Choroid plexus epithelial cell (primary cell): Measurements from ENCODE around the gene KNDC1.
"Not testable (repeated sequence)": the region's sequence is repeated elsewhere in the genome, so short reads cannot be mapped to it uniquely, and the experiment has no call there.

ENCODE experiments used
- DNase-seq: peaks from one replicate; pipeline ENCODE4 v3.0.0-alpha.2; 2010; ENCODE audit warnings: low read depth
- H3K4me3 ChIP-seq: 2 replicates; pipeline ENCODE4 v1.5.1; 2011; ENCODE audit warnings: low read depth, mild to moderate bottlenecking, control low read depth, low read length, moderate library complexity
- TF ChIP-seq, protein P1 (sequence below): conservative IDR thresholded peaks from 2 replicates; pipeline ENCODE4 v1.5.1; 2011; ENCODE audit warnings: low read depth, mild to moderate bottlenecking, control low read depth, inconsistent platforms, low read length, moderate library complexity

KNDC1 gene, protein sequence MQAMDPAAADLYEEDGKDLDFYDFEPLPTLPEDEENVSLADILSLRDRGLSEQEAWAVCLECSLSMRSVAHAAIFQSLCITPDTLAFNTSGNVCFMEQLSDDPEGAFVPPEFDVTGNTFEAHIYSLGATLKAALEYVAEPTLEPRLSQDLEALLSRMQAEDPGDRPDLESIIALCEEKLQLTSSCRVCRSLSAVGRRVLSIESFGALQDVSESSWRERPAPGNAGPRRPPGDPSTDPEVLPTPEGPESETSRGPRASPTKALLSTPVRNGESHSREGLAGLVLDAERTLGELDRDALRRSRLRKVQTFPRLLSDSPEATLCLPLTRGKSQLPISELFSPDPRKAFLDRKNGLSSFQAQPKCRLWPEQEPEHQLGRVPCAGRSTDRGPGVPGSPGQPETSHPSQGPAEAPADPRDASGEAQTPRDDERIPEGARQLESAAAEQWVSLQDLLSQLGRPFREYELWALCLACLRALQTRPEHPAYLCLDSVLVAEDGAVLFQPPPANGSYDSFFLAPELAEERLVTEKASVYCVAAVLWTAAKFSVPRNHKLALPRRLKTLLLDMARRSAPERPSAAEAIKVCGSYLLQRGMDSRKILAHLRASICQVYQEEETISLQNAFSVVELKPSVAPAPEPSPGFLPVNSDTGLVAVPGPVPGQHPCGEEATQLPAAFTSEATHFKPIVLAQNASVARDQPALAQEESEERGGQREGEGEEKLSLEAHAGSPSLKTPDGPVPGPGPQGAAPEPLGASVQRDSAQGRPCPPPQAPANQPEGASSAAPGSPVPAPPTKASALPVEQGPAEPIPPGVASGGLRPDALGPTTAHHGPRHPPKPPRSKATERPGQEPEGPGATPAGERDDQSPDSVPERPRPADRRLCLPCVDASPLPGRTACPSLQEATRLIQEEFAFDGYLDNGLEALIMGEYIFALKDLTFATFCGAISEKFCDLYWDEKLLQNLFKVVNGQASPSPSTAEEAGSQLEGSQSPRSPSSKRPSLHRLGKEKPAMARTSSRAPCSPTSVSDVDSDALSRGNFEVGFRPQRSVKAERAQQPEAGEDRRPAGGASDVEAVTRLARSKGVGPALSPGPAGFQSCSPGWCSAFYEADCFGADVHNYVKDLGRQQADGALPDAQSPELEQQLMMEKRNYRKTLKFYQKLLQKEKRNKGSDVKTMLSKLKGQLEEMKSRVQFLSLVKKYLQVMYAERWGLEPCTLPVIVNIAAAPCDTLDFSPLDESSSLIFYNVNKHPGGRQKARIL (N-terminal part only)

DNA sequence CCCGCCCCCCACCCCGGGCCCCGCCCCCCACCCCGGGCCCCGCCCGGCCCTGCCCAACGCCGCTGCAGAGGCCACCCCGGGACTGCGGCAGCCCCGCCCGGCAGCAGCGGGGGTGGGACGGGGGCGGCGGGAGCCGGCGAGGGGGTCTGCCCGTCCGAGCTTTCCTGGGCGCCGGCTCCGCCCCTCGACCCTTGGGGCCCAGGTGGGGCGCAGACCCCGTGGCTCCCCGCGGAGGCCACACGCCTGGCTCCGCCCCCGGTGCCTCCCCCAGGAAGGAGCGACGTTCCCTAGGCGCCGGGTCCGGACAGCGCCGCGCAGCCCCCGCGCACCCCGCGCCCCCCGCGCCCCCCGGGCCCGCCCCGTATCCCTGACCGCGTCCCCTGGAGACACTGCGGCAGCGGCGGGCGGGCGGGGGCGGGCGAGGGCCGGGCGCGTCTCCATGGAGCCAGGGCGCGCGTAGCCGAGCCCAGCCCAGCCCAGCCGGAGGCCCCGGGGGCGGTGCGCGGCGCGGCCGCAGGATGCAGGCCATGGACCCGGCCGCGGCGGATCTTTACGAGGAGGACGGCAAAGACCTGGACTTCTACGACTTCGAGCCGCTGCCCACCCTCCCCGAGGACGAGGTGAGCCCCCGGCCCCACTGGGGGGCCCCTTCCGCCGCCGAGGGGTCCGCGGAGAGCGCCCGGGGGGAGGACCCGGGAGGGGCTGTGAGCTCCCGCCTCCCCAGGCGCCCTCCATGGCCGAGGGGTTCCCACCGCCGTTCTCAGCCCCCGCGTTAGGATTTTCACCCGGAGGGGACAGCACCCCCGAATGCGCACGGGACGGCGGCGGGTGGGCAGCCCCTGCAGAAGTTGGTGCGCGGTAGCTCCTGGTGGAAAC is at the start of gene KNDC1:
Gene KNDC1 (plus strand): TSS at position 270 of the 876 bp plus-strand sequence. CDS start 249 bp downstream, at position 519.
- H3K4me3 ChIP-seq: peak within 1 kb of the TSS; percentile 41
- peak; percentile 21 for DNase-seq
- TF ChIP-seq, protein P1, sequence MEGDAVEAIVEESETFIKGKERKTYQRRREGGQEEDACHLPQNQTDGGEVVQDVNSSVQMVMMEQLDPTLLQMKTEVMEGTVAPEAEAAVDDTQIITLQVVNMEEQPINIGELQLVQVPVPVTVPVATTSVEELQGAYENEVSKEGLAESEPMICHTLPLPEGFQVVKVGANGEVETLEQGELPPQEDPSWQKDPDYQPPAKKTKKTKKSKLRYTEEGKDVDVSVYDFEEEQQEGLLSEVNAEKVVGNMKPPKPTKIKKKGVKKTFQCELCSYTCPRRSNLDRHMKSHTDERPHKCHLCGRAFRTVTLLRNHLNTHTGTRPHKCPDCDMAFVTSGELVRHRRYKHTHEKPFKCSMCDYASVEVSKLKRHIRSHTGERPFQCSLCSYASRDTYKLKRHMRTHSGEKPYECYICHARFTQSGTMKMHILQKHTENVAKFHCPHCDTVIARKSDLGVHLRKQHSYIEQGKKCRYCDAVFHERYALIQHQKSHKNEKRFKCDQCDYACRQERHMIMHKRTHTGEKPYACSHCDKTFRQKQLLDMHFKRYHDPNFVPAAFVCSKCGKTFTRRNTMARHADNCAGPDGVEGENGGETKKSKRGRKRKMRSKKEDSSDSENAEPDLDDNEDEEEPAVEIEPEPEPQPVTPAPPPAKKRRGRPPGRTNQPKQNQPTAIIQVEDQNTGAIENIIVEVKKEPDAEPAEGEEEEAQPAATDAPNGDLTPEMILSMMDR: no peak

DNA sequence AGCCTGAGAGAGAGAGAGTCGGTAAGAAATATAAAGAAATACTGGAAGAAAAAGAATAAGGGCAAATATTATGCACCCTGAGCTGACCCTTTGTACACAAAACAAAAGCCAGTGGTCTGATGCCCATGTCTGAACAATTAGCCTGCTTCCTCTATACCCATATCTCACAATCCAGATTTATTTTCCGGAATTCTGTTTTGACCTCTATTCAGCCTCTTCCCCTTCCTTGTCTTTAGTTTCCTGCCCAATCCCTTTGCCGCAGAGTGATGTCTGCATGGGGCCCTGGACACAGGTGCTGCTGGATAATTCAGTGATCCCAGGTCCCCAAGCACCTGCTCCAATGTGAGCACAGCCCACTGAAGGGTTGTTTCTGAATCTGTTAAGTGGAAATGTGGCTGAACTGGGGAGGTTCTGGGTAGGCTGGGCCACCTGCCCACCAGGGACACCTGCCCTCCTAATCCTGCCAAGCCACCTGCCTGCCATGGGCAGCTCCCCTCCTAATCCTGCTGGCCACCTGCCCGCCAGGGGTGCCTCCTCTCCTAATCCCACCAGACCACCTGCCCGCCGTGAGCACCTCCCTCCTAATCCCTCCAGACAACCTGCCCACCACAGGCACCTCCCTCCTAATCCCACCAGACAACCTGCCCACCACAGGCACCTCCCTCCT is 49.3 kb upstream of the KNDC1 start:
- TF ChIP-seq, protein P1: no peak
- no peak for DNase-seq
- no peak overlapping the region for H3K4me3 ChIP-seq

- DNase-seq, H3K4me3 ChIP-seq: not testable (repeated sequence)
Measured at GRCh38 chr10:133111640-133112039, 48.4 kb upstream of the KNDC1 start.

GRCh38 chr10:133113146-133113830 is 46.7 kb upstream of the KNDC1 start:
- TF ChIP-seq, protein P1: no peak
- H3K4me3 ChIP-seq: no peak overlapping the region
- DNase-seq: no peak

DNA sequence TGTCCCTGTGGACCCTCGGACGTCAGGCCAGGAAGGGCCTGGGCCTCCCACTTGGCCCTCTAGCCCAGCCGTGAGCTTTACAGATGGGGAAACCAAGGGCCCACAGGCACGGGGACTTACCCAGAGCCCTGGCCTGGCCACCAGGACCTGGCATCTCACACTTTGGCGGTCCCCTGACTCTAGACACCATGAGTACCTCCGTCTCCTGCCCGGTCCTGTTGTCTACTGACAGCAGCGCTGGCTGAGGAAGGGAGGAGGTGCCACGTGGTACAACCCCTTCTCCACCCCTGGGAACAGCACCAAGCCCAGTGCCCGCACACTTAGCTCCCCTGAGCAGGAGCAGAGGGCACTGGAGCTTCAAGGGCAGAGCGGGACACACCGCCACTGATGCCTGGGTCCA is 46.2 kb upstream of the KNDC1 start:
- no peak for DNase-seq
- H3K4me3 ChIP-seq: no peak overlapping the region
- TF ChIP-seq, protein P1: no peak

GRCh38 chr10:133114251-133114650 is 45.8 kb upstream of the KNDC1 start:
- TF ChIP-seq, protein P1: no peak
- no peak overlapping the region for H3K4me3 ChIP-seq
- DNase-seq: no peak
